ENCODE measurements around the gene ZNF385A. TPM values are rescaled to one million over a fixed set of nuclear protein-coding genes. Genes with fewer than 3 reads are reported as not detected.

ZNF385A gene
- total RNA-seq, 1 experiment from 2014 or later, result 9.5 TPM

- Mint-ChIP-seq H3K27ac (ENCODE audit: unreplicated experiment) (no peak overlapping the region), H3K4me1 (ENCODE audit: low read depth, unreplicated experiment) (no peaks in the 10 kb centered on the region), H3K9me3 (ENCODE audit: low read depth, unreplicated experiment) (no peaks in the 10 kb centered on the region), H3K4me3 (ENCODE audit: low read depth, unreplicated experiment) (no peak overlapping the region), H3K27me3 (ENCODE audit: unreplicated experiment) (peaks cover 18% of the 10 kb centered on the region), H3K36me3 (ENCODE audit: insufficient read depth, unreplicated experiment) (no peaks in the 10 kb centered on the region)
- no TSS peak for BruUV-seq (replicated peaks)
- no peak for DNase-seq
- intact Hi-C loops (cut with micrococcal nuclease; ENCODE audit: unreplicated experiment), result no loop called here
- TF ChIP-seq, protein P1, sequence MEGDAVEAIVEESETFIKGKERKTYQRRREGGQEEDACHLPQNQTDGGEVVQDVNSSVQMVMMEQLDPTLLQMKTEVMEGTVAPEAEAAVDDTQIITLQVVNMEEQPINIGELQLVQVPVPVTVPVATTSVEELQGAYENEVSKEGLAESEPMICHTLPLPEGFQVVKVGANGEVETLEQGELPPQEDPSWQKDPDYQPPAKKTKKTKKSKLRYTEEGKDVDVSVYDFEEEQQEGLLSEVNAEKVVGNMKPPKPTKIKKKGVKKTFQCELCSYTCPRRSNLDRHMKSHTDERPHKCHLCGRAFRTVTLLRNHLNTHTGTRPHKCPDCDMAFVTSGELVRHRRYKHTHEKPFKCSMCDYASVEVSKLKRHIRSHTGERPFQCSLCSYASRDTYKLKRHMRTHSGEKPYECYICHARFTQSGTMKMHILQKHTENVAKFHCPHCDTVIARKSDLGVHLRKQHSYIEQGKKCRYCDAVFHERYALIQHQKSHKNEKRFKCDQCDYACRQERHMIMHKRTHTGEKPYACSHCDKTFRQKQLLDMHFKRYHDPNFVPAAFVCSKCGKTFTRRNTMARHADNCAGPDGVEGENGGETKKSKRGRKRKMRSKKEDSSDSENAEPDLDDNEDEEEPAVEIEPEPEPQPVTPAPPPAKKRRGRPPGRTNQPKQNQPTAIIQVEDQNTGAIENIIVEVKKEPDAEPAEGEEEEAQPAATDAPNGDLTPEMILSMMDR (IDR thresholded peaks at IDR 0.05; ENCODE audit: unreplicated experiment), result no peak
- CTCF ChIA-PET, result interaction anchor here (0.7 kb wide), 1 partner anchor 10 kb away, joined by 3 read pairs; no protein-coding TSS in a partner anchor
These were observed 24.7 kb upstream of the ZNF385A start for GRCh38 chr12:54409267-54409666.

GRCh38 chr12:54407183-54407905, 22.8 kb upstream of the ZNF385A start:
- CTCF ChIA-PET, result interaction anchor here (1.2 kb wide), 1 partner anchor 8 kb away, joined by 7 read pairs; no protein-coding TSS in a partner anchor
- Mint-ChIP-seq H3K27me3 (ENCODE audit: unreplicated experiment) (peaks cover 18% of the 10 kb centered on the region), H3K27ac (ENCODE audit: unreplicated experiment) (no peak overlapping the region), H3K4me1 (ENCODE audit: low read depth, unreplicated experiment) (no peaks in the 10 kb centered on the region), H3K9me3 (ENCODE audit: low read depth, unreplicated experiment) (no peaks in the 10 kb centered on the region), H3K4me3 (ENCODE audit: low read depth, unreplicated experiment) (no peak overlapping the region), H3K36me3 (ENCODE audit: insufficient read depth, unreplicated experiment) (no peaks in the 10 kb centered on the region)
- DNase-seq, result no peak
- BruUV-seq (replicated peaks), result no TSS peak
- intact Hi-C loops (cut with micrococcal nuclease; ENCODE audit: unreplicated experiment), result no loop called here
- TF ChIP-seq, protein P1 (IDR thresholded peaks at IDR 0.05; ENCODE audit: unreplicated experiment), result no peak

GRCh38 chr12:54405573-54405972, 21.0 kb upstream of the ZNF385A start:
- no peak for DNase-seq
- CTCF ChIA-PET, result no interaction called here
- no TSS peak for BruUV-seq (replicated peaks)
- Mint-ChIP-seq H3K9me3 (ENCODE audit: low read depth, unreplicated experiment) (no peaks in the 10 kb centered on the region), H3K4me1 (ENCODE audit: low read depth, unreplicated experiment) (no peaks in the 10 kb centered on the region), H3K36me3 (ENCODE audit: insufficient read depth, unreplicated experiment) (no peaks in the 10 kb centered on the region), H3K27me3 (ENCODE audit: unreplicated experiment) (peaks cover 18% of the 10 kb centered on the region), H3K27ac (ENCODE audit: unreplicated experiment) (no peak overlapping the region), H3K4me3 (ENCODE audit: low read depth, unreplicated experiment) (no peak overlapping the region)
- intact Hi-C loops (cut with micrococcal nuclease; ENCODE audit: unreplicated experiment), result no loop called here
- TF ChIP-seq, protein P1 (IDR thresholded peaks at IDR 0.05; ENCODE audit: unreplicated experiment), result no peak

GRCh38 chr12:54405106-54405505, 20.6 kb upstream of the ZNF385A start:
- H3K4me3 Mint-ChIP-seq (ENCODE audit: low read depth, unreplicated experiment), result no peak overlapping the region
- CTCF ChIA-PET, result no interaction called here

More at GRCh38 chr12:54405106-54405505, 20.6 kb upstream of the ZNF385A start:
- H3K4me1 Mint-ChIP-seq (ENCODE audit: low read depth, unreplicated experiment), result no peaks in the 10 kb centered on the region
- H3K27me3 Mint-ChIP-seq (ENCODE audit: unreplicated experiment), result peaks cover 18% of the 10 kb centered on the region
- TF ChIP-seq, protein P1 (IDR thresholded peaks at IDR 0.05; ENCODE audit: unreplicated experiment), result no peak
- intact Hi-C loops (cut with micrococcal nuclease; ENCODE audit: unreplicated experiment), result no loop called here
- no TSS peak for BruUV-seq (replicated peaks)
- no peaks in the 10 kb centered on the region for H3K36me3 Mint-ChIP-seq (ENCODE audit: insufficient read depth, unreplicated experiment)
- H3K27ac Mint-ChIP-seq (ENCODE audit: unreplicated experiment), result no peak overlapping the region
- no peaks in the 10 kb centered on the region for H3K9me3 Mint-ChIP-seq (ENCODE audit: low read depth, unreplicated experiment)
- no peak for DNase-seq
